GM21423 (cell line): ENCODE results near the gene CEP128.

Experiments
- ATAC-seq: cut with Tn5 transposase; IDR thresholded peaks from one replicate; pipeline ENCODE4 v1.9.1; 2021; ENCODE audit warnings: mild to moderate bottlenecking, moderate library complexity; ENCODE audit not compliant: unreplicated experiment

Gene CEP128

DNA sequence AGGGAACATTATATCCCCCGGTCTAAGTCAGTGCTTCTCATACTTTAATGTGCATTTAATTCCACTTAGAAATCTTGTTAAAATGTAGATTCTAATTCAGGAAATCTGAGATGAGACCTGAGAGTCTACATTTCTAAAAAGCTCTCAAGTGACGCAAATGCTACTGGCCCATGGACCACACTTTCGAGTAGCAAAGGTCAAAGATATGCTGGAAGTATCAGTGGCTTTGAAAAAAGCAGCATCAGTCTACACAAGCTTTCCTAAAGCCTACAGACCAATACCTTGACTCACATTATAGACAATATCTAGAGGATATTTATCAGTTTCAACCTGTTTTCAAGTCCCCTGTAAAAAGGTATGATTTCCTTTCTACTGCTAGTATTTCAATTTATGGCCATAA lies 248.6 kb downstream of the CEP128 start:
- no peak for ATAC-seq

DNA sequence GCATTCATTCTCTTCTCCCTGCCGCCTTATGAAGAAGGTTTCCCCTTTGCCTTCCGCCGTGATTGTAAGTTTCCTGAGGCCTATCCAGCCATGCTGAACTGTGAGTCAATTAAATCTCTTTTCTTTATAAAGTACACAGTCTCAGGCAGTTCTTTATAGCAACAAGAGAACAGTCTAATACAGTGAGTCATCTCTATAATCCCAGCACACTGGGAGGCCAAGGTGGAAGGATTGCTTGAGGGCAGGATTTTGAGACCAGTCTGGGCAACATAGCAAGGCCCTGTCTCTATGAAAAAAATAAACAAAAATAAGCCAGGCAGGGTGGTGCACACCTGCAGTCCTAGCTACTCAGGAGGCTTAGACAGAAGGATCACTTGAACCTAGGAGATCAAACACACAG lies 259.9 kb downstream of the CEP128 start:
- ATAC-seq = no peak

DNA sequence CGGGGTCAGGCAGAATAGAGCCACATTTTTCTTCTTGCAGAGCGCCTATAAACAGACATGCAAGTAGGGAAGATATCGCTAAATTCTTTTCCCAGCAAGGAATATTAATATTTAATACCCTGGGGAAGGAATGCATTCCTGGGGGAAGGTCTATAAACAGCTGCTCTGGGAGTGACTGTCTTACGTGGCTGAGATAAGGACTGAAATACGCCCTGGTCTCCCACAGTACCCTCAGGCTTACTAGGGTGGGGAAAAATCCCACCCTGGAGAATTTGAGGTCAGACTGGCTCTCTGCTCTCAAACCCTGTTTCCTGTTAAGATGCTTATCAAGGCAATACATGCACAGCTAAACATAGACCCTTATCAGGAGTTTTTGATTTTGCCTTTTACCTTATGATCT lies 262.3 kb downstream of the CEP128 start:
- ATAC-seq = no peak

DNA sequence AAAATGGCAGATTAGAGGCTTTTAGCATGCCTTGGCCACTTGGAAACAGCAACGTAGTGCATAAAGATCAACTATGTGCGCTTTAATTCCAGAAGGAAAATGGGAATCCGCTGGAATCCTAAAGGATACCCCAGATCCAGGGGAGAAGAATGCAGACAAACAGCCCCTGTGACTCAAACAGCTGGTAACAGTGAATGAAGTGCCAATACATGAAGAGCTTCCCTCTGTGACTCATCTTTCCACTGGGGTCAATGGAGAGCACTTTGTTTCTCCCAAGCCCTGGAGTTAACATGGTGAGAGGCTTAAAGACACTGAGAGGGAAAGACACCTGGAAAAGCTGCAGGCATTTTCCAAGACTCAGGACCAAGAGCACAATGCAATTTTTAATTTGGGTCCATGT lies 263.1 kb downstream of the CEP128 start:
- ATAC-seq = no peak

DNA sequence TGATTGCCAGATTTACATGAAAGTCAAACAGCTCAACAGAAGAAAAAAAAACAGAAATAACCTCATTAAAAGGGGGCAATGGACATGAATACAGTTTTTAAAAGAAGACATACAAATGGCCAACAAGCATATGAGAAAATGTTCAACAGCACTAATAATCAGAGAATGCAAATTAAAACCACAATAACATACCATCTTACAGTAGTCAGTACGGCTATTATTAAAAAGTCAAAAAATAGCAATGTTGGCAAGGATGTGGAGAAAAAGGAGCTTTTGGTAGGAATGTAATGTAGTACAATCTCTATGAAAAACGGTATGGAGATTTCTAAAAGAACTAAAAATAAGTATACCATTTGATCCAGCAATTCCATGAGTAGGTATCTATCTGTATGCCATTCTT lies 272.1 kb downstream of the CEP128 start:
- no peak for ATAC-seq

DNA sequence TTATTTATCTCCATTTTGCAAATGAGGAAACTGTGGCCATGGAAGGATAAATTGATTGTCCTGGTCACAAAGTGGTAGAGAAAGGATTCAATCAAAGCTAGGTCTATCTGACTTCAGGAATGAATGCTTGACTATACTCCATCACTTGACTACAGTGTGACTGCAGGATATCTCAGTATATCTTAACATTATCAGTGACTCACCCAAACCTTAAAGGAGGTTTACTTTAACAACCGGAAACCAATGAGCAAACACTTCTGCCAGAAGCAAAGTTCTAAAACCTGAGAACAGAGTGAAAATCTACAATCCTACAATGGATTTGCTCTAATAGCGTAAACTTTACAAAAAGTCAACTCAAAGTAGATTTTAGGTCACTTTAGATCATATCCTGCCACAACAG lies 277.0 kb downstream of the CEP128 start:
- no peak for ATAC-seq

DNA sequence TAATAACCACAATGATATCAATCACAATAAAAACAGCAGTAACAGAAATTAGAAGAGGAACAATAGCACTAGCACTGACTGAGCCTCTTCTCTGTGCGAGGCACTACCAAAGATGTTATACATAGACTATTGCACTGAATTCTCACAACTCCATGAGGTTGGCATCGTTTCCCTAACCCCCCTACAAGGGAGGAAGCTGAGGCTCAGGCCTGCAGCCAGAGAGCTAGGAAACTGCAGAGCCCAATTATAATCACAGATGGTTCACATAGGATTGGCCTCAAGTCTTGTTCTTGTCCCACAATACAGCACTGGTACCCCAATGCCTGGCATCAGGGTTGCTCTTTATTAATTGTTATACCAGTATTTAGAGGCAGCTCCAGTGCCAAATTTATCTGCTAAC lies 278.0 kb downstream of the CEP128 start:
- no peak for ATAC-seq

DNA sequence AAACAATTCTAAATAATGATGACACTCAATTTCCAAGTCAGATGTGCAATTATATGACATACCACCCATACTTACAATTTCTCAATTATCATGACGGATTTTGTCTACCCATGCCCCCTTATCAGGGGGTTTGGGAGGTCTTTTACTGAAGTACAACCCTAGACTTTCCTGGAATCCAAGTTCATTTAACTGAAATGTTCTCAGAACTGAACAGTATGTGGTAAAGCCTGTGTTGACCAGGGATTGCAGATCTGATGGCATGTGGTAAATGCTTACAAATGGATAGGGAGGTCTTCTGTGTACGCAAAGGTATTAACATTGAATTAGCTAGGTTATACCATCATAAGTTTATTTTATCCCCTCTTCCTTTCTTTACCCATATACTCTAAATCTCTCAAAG lies 281.8 kb downstream of the CEP128 start:
- no peak for ATAC-seq

DNA sequence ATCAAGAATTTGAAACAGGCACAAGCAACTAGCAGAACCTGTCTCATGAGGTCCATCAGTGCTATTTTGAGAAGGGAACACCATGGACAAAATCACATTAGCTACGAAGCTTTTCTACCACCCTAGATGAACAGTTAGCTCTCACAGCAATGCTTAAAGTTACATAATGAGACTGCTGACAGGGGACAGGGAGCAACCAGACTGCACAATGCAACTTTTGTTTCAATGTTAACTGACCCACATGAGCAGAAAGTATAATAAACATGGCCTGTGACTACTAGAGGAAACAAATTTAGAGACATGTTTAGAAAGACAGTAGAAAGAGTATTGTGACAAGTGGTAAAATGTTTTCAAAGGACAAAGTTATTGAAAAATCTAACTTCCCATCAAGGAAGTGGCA lies 282.8 kb downstream of the CEP128 start:
- no peak for ATAC-seq

DNA sequence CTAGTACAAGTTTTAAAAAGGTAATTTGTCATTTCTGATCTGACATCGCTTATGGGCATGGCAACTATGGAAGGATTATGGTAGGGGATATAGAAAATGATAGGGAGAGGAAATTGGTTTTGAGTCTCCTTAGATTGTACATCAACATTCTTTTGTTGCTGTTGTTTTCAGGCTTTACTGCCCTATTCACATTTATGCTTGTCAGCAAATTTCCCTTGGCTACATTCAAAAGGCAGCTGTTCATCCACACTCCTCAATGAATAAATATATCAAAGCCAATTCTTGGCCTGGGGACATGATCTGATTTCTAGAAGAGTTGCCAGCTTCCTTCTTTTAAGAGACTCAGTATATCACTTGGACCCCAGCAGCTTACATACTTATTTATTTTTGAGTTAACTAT lies 283.4 kb downstream of the CEP128 start:
- no peak for ATAC-seq

DNA sequence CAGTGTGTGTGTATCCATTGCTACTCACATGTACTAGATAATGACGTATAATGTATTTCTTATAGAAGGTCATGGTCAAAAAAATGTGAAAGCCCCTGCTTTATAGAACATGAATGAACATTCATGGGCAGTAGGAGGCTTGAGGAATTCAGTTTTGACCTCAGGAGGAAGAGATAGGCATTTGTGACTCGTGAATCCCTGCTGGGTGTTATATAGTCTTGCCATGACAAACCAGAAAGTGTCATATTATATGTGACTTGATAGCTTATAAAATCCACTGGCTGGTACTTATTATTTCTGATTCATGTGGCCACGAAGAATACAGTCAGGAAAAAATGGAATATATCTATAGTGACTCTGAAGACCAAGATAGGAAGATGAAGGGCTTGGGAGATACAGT lies 287.6 kb downstream of the CEP128 start:
- no peak for ATAC-seq

DNA sequence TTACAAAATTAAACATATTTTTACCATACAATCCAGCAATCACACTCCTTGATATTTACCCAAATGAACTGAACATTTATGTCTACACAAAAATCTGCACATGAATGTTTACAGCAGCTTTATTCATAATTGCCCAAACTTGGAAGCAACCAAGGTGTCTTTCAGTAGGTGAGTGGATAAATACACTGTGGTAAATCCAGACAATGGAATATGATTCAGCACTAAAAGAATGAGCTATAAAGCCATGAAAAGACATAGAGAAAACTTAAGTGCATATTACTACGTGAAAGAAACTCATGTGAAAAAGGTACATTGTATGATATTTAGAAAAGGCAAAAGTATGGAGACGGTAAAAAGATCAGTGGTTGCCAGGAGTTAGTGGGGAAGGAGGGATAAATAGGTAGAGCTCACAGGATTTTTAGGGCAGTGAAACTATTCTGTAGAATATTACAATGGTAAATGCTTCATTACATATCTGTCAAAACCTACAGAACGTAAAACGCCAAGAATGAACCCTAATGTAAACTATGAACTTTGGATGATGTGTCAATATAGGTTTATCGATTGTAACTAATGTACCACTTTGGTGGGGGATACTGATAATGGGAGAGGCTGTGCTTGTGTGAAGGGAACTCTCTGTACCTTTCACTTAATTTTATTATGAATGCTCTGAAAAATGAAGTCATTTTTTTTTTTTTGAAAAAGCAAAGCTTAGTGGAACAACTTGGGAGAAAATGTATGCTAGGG lies 295.7 kb downstream of the CEP128 start:
- no peak for ATAC-seq

DNA sequence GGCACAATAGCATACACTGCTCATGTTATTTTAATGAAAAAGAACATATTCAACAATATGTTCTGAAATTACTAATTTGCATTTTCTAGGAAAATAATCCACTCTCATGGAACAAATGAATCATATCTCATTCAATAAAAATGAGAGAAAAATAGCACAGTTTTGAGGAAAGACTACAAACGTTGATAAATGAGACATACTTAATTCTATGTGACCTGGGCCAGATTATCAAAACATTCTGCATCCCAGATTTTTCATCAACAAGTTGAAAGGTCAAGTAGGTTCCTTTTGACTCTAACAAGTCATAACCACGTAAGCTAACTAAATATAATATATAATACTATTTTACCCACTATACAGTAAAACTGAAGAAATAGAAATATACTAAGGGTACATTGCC lies 296.7 kb downstream of the CEP128 start:
- no peak for ATAC-seq

DNA sequence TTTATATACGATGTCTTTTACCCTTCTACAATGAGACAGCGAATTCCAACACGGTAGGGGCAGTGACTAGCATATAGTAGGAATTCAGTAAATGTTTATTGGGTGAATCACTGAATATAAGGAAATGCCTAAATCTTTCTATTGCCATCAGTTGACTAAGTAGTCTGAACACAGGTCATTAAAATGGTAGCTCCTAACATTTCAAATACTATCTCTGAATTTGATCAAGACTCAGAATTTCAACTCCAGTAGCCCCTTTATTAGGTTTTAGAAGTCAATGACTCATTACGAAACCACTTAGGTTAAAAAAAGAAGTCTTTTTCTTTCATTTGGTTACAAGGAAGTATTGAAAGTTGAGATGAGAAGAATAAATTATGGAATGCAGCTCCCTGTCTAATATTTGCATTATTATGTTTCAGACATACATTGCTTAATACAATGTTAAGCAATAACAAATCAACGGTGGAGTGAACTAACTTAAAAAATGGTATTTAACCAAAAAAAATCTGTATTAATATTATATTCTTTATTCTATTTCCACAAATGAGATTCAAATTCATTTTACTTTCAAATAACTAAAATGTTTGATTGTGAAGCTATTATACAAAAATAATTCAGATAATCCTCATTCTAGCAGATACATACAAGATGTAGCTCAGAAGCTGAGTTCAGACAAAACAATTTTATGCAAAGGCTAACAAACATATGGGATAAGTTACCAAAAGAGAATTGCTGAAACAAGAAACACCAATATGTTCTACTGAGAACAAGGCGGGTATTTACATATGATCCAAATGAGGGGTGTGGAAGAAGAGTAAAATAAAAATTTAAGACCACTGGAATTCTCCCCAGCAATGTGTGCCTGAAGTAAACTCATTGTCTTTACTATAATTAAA lies 302.7 kb downstream of the CEP128 start:
- no peak for ATAC-seq

DNA sequence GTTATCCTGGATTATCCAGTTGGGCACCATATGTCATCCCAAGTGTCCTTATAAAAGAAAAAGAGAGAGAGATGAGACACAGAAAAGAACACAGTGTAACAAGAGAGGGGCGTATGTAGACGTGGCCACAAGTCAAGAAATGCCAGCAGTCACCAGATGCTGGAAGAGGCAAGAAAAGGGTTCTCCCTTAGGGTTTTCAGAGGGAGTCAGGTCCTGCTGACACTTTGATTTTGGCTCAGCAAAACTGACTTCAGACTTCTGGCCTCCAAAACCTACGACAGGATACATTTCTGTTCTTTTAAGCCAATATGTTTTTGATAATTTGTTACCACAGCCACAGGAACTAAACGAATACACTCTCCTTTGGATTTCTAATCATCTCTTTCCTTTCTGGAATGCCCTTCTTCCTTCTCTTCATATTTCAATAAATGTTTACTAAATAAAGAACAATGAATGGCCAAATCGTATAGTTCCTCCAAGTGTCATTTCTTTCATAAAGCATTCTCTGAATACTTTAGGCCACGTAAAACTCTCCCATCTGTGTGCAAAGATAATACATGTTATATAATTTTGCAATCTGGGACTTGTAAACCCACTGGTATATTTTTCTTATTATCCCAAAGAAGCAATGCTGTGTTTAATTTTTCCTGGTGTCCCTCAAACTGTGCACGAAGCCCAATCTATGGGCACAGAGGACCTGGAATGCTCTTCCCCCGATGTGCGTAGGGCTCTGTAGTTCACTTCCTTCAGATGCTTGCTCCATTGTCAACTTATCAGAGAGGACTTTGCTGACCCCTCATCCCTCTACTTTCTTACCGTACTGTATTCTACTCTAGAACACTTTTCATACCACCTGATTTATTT lies 303.6 kb downstream of the CEP128 start:
- no peak for ATAC-seq

DNA sequence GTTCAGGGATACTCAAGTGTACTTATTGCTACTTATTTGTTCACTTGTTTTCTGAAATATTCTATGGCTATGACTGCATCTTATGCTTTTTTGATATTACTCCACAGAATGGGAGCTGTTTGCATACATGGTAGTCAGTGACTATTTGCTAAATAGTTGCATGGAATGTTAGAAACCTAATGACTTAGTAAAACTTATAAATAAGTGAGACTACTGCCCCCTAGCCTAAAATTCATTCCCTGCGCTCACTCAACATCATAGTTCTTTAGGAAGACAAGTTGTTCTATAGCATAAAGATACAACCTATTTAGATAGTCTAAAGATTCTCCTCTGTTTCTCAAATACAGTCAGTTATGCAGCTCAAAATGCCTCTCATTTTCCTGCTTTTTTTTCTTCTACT lies 305.5 kb downstream of the CEP128 start:
- no peak for ATAC-seq

DNA sequence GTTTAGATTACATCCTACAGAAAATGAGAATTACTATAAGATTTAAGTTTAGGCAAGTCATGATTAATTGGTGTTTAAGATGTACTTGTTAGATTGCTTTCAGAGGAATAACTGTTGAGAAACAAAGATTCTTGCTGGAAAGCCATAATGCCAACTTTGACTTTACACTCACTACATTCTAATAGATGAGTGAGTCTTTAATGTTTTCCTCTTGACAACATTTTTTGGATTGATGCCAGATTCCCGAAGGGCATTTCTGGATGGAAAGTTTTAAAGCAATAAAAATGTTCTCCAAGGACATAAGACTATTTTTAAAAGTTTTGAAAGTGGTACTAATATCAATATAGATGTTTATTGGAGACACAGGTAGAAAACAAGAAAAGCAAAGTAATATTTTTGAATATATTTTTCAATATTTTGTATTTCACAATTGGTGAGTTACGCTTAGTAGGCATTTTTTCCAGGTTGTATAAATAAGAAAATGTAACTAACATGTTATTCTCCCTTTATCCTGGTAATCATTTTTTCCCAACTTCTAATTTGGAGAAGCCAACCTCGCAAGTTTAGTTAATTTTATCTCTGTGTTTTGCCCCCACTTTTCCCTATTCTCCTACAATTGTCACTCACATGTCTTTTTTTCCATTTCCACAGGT lies 307.3 kb downstream of the CEP128 start:
- no peak for ATAC-seq

DNA sequence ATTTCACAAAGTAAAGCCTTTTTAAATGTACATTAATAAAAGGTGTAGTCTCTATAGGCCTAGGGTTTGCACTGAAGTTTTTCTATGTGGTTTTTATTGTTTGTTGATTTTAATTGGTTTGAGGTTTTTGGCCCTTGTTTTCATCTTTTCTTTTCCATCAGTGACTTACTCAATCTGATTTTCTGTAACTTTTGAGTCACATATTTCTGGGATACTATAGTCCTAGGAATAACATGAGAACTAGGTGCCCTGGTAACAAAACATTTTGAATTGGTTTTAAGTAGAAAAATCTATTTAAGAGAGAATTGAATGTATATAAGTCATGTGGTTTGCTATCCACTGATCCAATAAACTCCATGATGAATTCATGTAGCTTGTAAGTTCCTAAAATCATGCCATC lies 311.9 kb downstream of the CEP128 start:
- no peak for ATAC-seq

DNA sequence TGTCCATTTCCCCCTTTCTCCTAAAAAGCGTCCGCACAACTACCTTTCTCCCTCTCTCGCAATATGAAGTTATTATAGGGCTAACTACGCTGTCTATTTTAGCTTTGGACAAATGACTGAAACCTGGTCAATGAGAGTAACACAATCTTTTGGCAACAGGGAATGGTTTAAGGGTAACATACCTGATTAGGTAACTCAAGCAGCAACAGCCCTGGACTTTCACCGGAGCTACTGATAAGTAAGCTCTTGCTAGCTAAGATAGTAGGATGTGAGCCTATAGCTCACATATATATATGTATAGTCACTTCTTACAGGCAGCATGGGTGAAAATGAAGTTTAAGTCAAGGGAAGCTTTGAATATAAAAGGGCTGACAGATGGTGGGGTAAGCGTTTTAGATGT lies 313.0 kb downstream of the CEP128 start:
- ATAC-seq = no peak

DNA sequence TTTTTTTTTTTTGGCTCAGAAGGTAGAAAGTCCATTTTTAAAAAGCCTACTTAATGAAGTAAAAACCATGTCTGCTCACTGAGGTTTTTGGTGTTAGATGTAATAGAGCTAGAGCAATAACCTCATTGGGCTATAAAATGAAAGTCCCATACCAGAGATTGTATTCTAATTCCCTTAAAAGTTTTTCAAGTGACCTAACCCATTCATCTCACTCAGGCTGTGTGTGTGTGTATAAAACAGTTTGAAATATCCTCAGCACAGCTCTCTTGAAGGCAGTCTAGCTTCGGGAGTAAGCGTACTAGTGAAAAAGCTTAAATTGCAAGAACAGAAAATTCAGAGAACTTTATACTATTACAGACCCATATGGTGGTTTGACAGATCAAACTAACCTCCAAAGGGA lies 313.8 kb downstream of the CEP128 start:
- ATAC-seq = no peak

DNA sequence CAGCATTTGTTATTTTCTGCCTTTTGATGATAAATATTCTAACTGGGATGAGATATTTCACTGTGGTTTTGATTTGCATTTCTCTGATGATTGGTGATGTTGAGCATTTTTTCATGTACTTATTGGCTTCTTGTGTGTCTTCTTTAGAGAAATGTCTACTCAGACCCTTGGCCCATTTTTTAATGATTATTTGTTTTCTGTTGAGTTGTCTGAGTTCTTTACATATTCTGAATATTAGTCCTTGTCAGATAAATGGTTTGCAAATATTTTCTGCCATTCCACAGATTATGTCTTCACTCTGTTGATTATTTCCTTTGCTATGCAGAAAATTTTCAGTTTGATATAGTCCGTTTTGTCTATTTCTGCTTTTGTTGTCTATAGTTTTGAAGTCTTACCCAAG lies 317.0 kb downstream of the CEP128 start:
- no peak for ATAC-seq
